ENCODE results near the gene SEC31A. TPM values are rescaled to one million over a fixed set of nuclear protein-coding genes. Genes with fewer than 3 reads are reported as not detected.
A peak's percentile ranks its signal among the peaks of the same experiment; 100 is the strongest.

Gene SEC31A
- total and polyA plus RNA-seq, 7 donors: 77.7 to 120 (median 103) TPM

GRCh38 chr4:82780752-82781231 lies 110.2 kb downstream of the SEC31A start:
- intact Hi-C loops (cut with DNase I): no loop called here
- Histone ChIP-seq H3K4me1 (no peaks in the 10 kb centered on the region), H3K9me3 (no peaks in the 10 kb centered on the region), H3K36me3 (ENCODE audit: insufficient read depth in 1 of 2, low read depth in 1 of 2) (no peaks in the 10 kb centered on the region), H3K27me3 (ENCODE audit: insufficient read depth in 3 of 3, low read length in 2 of 3) (no peaks in the 10 kb centered on the region), H3K4me3 (no peak overlapping the region), H3K27ac (no peak overlapping the region)
- 36 to 50% (median 43%) methylated on average over 10 of the region's 10 CpGs for WGBS, 3 donors
- TF ChIP-seq CTCF (IDR thresholded peaks at IDR 0.05): no peak
- DNase-seq (peak; percentile 71 to 80), ATAC-seq (no peak)

- Histone ChIP-seq H3K4me3 (no peak overlapping the region), H3K27me3 (ENCODE audit: insufficient read depth in 3 of 3, low read length in 2 of 3) (no peaks in the 10 kb centered on the region), H3K36me3 (ENCODE audit: insufficient read depth in 1 of 2, low read depth in 1 of 2) (no peaks in the 10 kb centered on the region), H3K27ac (no peak overlapping the region), H3K9me3 (no peaks in the 10 kb centered on the region), H3K4me1 (no peaks in the 10 kb centered on the region)
- 73 to 79% (median 75%) methylated on average over 1 of the region's 1 CpG for WGBS, 3 donors
- DNase-seq (no peak), ATAC-seq (no peak)
- intact Hi-C loops (cut with DNase I): no loop called here
- no peak for TF ChIP-seq CTCF (IDR thresholded peaks at IDR 0.05)
These were observed 110.7 kb downstream of the SEC31A start for GRCh38 chr4:82780170-82780751.

- no peak for TF ChIP-seq CTCF (IDR thresholded peaks at IDR 0.05)
- Histone ChIP-seq H3K27ac (no peak overlapping the region), H3K36me3 (ENCODE audit: insufficient read depth in 1 of 2, low read depth in 1 of 2) (no peaks in the 10 kb centered on the region), H3K27me3 (ENCODE audit: insufficient read depth in 3 of 3, low read length in 2 of 3) (no peaks in the 10 kb centered on the region), H3K4me1 (no peaks in the 10 kb centered on the region), H3K4me3 (no peak overlapping the region), H3K9me3 (no peaks in the 10 kb centered on the region)
- ATAC-seq: no peak
- DNase-seq: no peak
- 85 to 92% (median 92%) methylated on average over 9 to 11 of the region's 11 CpGs for WGBS, 3 donors
- intact Hi-C loops (cut with DNase I): no loop called here
These were observed 111.9 kb downstream of the SEC31A start for GRCh38 chr4:82779032-82779431.

- no peaks in the 10 kb centered on the region for H3K9me3 ChIP-seq
- H3K27me3 ChIP-seq (ENCODE audit: insufficient read depth in 3 of 3, low read length in 2 of 3): no peaks in the 10 kb centered on the region
- 96 to 99% (median 97%) methylated on average over 5 of the region's 5 CpGs for WGBS, 3 donors
- ATAC-seq (no peak), DNase-seq (no peak)
- no peak for TF ChIP-seq CTCF (IDR thresholded peaks at IDR 0.05)
- no peaks in the 10 kb centered on the region for H3K4me1 ChIP-seq
- no peak overlapping the region for H3K4me3 ChIP-seq
- intact Hi-C loops (cut with DNase I): no loop called here
- no peaks in the 10 kb centered on the region for H3K36me3 ChIP-seq (ENCODE audit: insufficient read depth in 1 of 2, low read depth in 1 of 2)
- H3K27ac ChIP-seq: no peak overlapping the region
These were observed 113.0 kb downstream of the SEC31A start for GRCh38 chr4:82777857-82778525.
